GM15510 (cell line): Measurements from ENCODE around the gene IAH1.

Experiments
- POLR2A ChIP-seq: IDR thresholded peaks from 3 replicates; pipeline ENCODE4 v1.6.1; 2011; ENCODE audit warnings: borderline replicate concordance; ENCODE audit not compliant: insufficient read length; ENCODE audit errors: extremely low read depth

IAH1 gene

GRCh38 chr2:9474361-9475057, at the start of gene IAH1:
Gene IAH1, plus strand, starts transcription at chr2:9474551. Its CDS starts 16 bp downstream, at chr2:9474567.
- peak; percentile 81 for TF ChIP-seq POLR2A

DNA sequence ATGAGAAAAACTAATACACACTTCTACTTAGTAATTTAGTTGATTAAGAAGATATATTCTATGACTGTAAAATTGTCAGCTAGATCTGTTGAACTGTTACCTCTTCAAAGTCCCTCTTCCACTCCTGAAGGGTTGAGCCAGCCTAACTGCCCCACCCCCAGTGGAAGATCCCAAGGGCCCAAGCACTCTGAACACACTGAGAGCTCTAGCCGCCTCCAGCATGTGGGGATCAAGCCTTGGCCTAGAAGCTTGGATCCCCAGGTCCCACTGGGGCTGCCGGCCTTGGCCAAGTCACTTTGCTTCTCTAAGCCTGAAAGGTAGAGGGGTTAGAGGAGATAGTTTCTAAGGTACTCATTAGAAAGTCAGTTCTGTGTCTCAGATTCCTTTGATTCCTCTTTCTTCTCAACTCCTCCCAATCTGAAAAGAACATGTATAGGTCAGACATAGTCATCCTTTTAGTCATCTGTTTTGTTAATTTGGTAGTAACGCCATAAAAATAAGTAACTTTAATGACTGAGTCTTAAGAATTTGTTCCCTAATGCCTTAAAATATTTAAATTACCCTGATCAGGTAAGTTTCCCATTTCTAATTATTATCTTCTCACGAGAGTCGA, 45.3 kb upstream of the IAH1 start:
- no peak for TF ChIP-seq POLR2A

DNA sequence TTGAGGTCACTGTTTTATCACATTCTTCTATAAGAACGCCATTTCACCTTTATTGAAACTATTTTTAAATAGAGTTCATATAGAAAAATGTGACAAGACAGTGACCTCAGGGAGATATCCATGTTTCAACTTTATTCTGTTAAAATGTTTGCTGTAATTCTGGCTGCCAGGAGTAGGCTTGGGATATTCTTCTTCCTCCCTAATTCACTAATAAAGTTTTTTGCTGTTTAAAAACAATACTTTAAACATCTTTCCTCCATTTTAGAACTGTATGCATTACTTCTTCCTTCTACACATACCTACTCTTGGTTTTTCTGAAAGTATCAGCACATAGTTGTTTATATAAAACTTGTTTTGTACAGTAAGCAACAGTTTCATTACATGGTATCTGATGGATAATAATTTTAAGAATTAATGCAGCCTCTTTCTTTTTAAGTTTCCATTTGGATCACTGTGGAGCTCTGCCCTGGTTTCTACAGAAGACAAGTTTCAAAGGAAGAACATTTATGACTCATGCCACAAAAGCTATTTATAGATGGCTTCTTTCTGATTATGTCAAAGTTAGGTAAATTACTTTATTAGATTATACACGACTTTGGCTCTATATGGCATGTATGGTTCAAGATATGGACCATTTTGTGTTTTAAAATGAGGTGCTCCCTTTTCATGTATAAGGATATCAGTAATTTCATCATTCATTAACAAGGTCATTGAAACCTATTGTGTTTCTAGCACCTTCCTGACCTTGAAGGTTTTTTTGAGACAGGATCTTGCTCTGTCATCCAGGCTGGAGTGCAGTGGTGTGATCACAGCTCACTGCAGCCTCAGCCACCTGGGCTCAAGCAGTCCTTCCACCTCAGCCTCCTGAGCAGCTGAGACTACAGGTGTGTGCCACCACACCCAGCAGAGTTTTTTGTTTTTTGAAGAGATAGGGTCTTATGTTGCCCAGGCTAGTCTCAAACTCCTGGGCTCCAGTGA, 43.7 kb upstream of the IAH1 start:
- no peak for TF ChIP-seq POLR2A

DNA sequence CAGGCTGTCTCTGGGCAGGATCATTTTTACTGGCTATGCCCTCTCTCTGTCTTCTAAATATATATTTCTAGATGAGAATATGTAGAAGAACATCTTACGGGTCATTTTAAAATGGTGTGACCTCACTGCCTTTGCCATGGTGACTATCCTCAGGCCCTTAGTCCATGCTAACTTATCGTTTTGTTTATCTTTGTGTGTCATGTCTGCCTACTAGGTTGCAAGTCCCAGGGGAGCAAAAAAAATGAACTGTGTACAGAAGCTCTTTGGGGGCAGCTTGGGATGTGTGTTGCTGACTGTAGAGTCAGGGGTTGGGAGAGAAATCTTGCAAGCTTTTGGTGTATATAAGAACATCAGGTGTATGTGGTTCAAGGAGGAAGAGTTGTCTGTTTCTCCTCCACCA, 39.9 kb upstream of the IAH1 start:
- no peak for TF ChIP-seq POLR2A

GRCh38 chr2:9439536-9439935, 34.8 kb upstream of the IAH1 start:
- TF ChIP-seq POLR2A: no peak

GRCh38 chr2:9440058-9440727, 34.2 kb upstream of the IAH1 start:
- no peak for TF ChIP-seq POLR2A

DNA sequence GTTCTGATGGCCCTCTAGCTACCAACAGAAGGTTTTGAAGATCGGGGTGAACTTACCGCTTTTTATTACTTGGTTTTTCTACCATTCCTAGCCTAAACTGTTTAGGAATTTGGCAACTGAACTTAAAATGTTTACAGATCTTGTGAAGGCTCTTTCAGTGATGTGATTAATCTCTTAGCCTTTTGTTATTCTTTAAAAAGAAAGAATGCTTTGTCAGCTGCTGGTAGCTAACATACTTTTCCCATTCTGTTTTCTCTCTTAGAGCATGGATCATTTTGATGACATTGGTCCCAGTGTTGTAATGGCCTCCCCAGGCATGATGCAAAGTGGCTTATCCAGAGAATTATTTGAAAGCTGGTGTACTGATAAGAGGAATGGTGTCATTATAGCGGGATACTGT, 32.8 kb upstream of the IAH1 start:
- no peak for TF ChIP-seq POLR2A

DNA sequence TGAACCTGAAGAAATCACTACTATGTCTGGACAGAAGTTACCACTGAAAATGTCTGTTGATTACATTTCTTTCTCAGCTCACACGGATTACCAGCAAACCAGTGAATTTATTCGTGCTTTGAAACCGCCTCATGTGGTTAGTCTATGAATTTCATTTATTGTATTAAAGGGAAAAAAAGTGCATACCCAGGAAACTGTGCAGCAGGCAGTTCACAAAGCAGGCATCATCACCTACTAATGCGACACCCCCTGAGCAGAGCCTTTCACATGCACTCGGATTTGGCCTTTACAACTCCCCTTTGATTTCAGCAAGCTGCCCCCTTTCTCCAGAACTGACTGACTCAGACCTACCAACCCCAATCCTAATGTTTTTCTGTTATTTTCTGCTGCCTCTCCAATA, 30.8 kb upstream of the IAH1 start:
- no peak for TF ChIP-seq POLR2A

- TF ChIP-seq POLR2A: no peak
Observed at GRCh38 chr2:9445089-9445488, 29.3 kb upstream of the IAH1 start.

GRCh38 chr2:9451231-9451630, 23.1 kb upstream of the IAH1 start:
- no peak for TF ChIP-seq POLR2A

- TF ChIP-seq POLR2A: no peak
Observed at GRCh38 chr2:9460441-9461017, 13.8 kb upstream of the IAH1 start.

DNA sequence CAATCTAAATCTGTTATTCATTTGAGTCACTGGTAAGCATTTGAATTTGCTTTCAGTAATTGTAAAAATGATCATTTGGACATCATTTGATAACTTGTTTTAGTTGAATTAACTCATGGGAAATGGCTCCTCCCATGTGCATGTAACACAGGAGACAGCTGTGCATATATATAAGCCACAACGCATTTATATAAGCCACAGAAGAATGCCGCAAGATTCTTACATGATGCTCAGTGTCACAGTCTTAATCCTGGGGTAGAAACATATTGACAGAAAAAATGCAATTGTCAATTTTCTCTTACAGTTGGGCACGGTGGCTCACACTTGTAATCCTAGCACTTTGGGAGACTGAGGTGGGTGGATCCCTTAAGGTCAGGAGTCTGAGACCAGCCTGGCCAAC, 13.3 kb upstream of the IAH1 start:
- TF ChIP-seq POLR2A: no peak

GRCh38 chr2:9462313-9462712, 12.0 kb upstream of the IAH1 start:
- no peak for TF ChIP-seq POLR2A
